Neutrophil (primary cell): ENCODE measurements around the gene LRCOL1.

Experiments used
- H3K27ac ChIP-seq: fragments of 200-600 bp; sonication (generic); 2 replicates; pipeline ENCODE4 v1.5.1; 2016; ENCODE audit warnings: mild to moderate bottlenecking, moderate library complexity
- H3K27me3 ChIP-seq: fragments of 200-600 bp; sonication (generic); 2 replicates; pipeline ENCODE4 v1.6.0; 2016; ENCODE audit warnings: mild to moderate bottlenecking
- H3K36me3 ChIP-seq: fragments of 200-600 bp; sonication (generic); 2 replicates; pipeline ENCODE4 v1.5.1; 2017
- H3K4me1 ChIP-seq, 2 experiments: fragments of 200-600 bp in 1 of 2; sonication (generic) in 1 of 2; 1 replicate in 1 of 2; 2 replicates in 1 of 2; pipeline versions ENCODE4 v1.5.1 to v1.6.1; 2013 to 2016; ENCODE audit warnings: low read depth in 1 of 2, low read length in 1 of 2, mild to moderate bottlenecking in 1 of 2, moderate library complexity in 1 of 2; ENCODE audit not compliant: control insufficient read depth in 1 of 2, insufficient read depth in 1 of 2
- H3K4me3 ChIP-seq, 2 experiments: fragments of 200-600 bp in 1 of 2; sonication (generic) in 1 of 2; 1 replicate in 1 of 2; 2 replicates in 1 of 2; pipeline ENCODE4 v1.5.1; 2013 to 2016; ENCODE audit warnings: low read depth in 1 of 2, low read length in 1 of 2, mild to moderate bottlenecking in 1 of 2, moderate library complexity in 1 of 2
- H3K9me3 ChIP-seq: fragments of 200-600 bp; sonication (generic); 2 replicates; pipeline ENCODE4 v1.5.1; 2016
- CTCF ChIP-seq: fragments of 200-600 bp; sonication (generic); IDR thresholded peaks from 2 replicates; pipeline ENCODE4 v1.5.1; 2016; ENCODE audit warnings: antibody characterized with exemption

Gene LRCOL1

GRCh38 chr12:132565365-132565764 lies 45.0 kb downstream of the LRCOL1 start:
- peaks cover 13% of the 10 kb centered on the region for H3K27me3 ChIP-seq
- peaks cover 12% of the 10 kb centered on the region for H3K36me3 ChIP-seq
- peaks cover 8 to 10% of the 10 kb centered on the region in 2 experiments for H3K4me1 ChIP-seq
- H3K27ac ChIP-seq: no peak overlapping the region
- no peaks in the 10 kb centered on the region for H3K9me3 ChIP-seq
- no peak for TF ChIP-seq CTCF
- H3K4me3 ChIP-seq: no peak overlapping the region

GRCh38 chr12:132563911-132564310 lies 46.5 kb downstream of the LRCOL1 start:
- peaks cover 18 to 23% of the 10 kb centered on the region in 2 experiments for H3K4me1 ChIP-seq

GRCh38 chr12:132562489-132563021 lies 47.8 kb downstream of the LRCOL1 start:
- Histone ChIP-seq H3K27ac (no peak overlapping the region), H3K9me3 (no peaks in the 10 kb centered on the region), H3K4me1 (peaks cover 30 to 36% of the 10 kb centered on the region in 2 experiments), H3K36me3 (peaks cover 7% of the 10 kb centered on the region), H3K27me3 (peaks cover 40% of the 10 kb centered on the region), H3K4me3 (no peak overlapping the region)
- no peak for TF ChIP-seq CTCF

More at GRCh38 chr12:132563911-132564310, 46.5 kb downstream of the LRCOL1 start:
- H3K27me3 ChIP-seq: peaks cover 27% of the 10 kb centered on the region
- H3K27ac ChIP-seq: no peak overlapping the region
- no peaks in the 10 kb centered on the region for H3K9me3 ChIP-seq
- no peak overlapping the region for H3K4me3 ChIP-seq
- no peak for TF ChIP-seq CTCF
- H3K36me3 ChIP-seq: peaks cover 7% of the 10 kb centered on the region

- H3K27ac ChIP-seq: no peak overlapping the region
- TF ChIP-seq CTCF: no peak
- H3K27me3 ChIP-seq: peaks cover 40% of the 10 kb centered on the region
- no peaks in the 10 kb centered on the region for H3K9me3 ChIP-seq
- peaks cover 7% of the 10 kb centered on the region for H3K36me3 ChIP-seq
- H3K4me1 ChIP-seq: peaks cover 30 to 37% of the 10 kb centered on the region in 2 experiments
- no peak overlapping the region for H3K4me3 ChIP-seq
Observed at GRCh38 chr12:132561427-132562156, 48.8 kb downstream of the LRCOL1 start.

GRCh38 chr12:132560614-132561426 lies 49.6 kb downstream of the LRCOL1 start:
- Histone ChIP-seq H3K27me3 (peaks cover 40% of the 10 kb centered on the region), H3K9me3 (no peaks in the 10 kb centered on the region), H3K36me3 (peaks cover 7% of the 10 kb centered on the region), H3K27ac (no peak overlapping the region), H3K4me1 (peaks cover 30 to 37% of the 10 kb centered on the region in 2 experiments), H3K4me3 (peak overlapping the region in 1 of 2 experiments; percentile 38)
- TF ChIP-seq CTCF: peak; percentile 42
